ENCODE data around the gene IDS. TPM values are rescaled to one million over a fixed set of nuclear protein-coding genes. Genes with fewer than 3 reads are reported as not detected.
"Not testable (repeated sequence)": the region's sequence is repeated elsewhere in the genome, so short reads cannot be mapped to it uniquely, and the experiment has no call there.

IDS gene
- total and polyA plus RNA-seq, 2 donors from 2014 or later, result 19.6 to 85.8 TPM

GRCh38 chrX:149522916-149523315 is 17.8 kb upstream of the IDS start:
- FAIRE-seq, result no peak

GRCh38 chrX:149521438-149521837 is 16.3 kb upstream of the IDS start:
- Histone ChIP-seq H3K9me3 (ENCODE audit: control insufficient read depth in 2 of 3, insufficient read depth in 1 of 3, low read length in 3 of 3) (no peaks in the 10 kb centered on the region), H3K9ac (ENCODE audit: low read length in 3 of 3) (no peak overlapping the region), H3K27me3 (ENCODE audit: control insufficient read depth, insufficient read depth, low read length) (no peaks in the 10 kb centered on the region), H3K36me3 (ENCODE audit: control insufficient read depth in 2 of 3, insufficient read depth in 3 of 3, low read length in 3 of 3) (no peaks in the 10 kb centered on the region), H3K27ac (ENCODE audit: low read depth in 2 of 2, low read length in 2 of 2) (no peak overlapping the region), H3K4me1 (ENCODE audit: control insufficient read depth in 2 of 3, insufficient read depth in 2 of 3, low read depth in 1 of 3, low read length in 3 of 3) (no peaks in the 10 kb centered on the region), H3K4me3 (ENCODE audit: low read length in 3 of 3) (no peak overlapping the region)
- no peak for FAIRE-seq
- no peak for DNase-seq
- intact Hi-C loops (cut with DNase I), result no loop called here
- no peak for TF ChIP-seq CTCF (IDR thresholded peaks at IDR 0.05; ENCODE audit: borderline replicate concordance, extremely low read depth, insufficient read depth)

More at GRCh38 chrX:149522916-149523315, 17.8 kb upstream of the IDS start:
- no peak for DNase-seq
- Histone ChIP-seq H3K4me3 (ENCODE audit: low read length in 3 of 3) (no peak overlapping the region), H3K4me1 (ENCODE audit: control insufficient read depth in 2 of 3, insufficient read depth in 2 of 3, low read depth in 1 of 3, low read length in 3 of 3) (no peaks in the 10 kb centered on the region), H3K9me3 (ENCODE audit: control insufficient read depth in 2 of 3, insufficient read depth in 1 of 3, low read length in 3 of 3) (no peaks in the 10 kb centered on the region), H3K27ac (ENCODE audit: low read depth in 2 of 2, low read length in 2 of 2) (no peak overlapping the region), H3K9ac (ENCODE audit: low read length in 3 of 3) (no peak overlapping the region), H3K36me3 (ENCODE audit: control insufficient read depth in 2 of 3, insufficient read depth in 3 of 3, low read length in 3 of 3) (no peaks in the 10 kb centered on the region), H3K27me3 (ENCODE audit: control insufficient read depth, insufficient read depth, low read length) (no peaks in the 10 kb centered on the region)
- no peak for TF ChIP-seq CTCF (IDR thresholded peaks at IDR 0.05; ENCODE audit: borderline replicate concordance, extremely low read depth, insufficient read depth)
- intact Hi-C loops (cut with DNase I), result no loop called here

GRCh38 chrX:149520636-149521277 is 15.7 kb upstream of the IDS start:
- H3K4me1 ChIP-seq (ENCODE audit: control insufficient read depth in 2 of 3, insufficient read depth in 2 of 3, low read depth in 1 of 3, low read length in 3 of 3); intact Hi-C loops (cut with DNase I); FAIRE-seq; H3K9me3 ChIP-seq (ENCODE audit: control insufficient read depth in 2 of 3, insufficient read depth in 1 of 3, low read length in 3 of 3); H3K36me3 ChIP-seq (ENCODE audit: control insufficient read depth in 2 of 3, insufficient read depth in 3 of 3, low read length in 3 of 3); H3K27ac ChIP-seq (ENCODE audit: low read depth in 2 of 2, low read length in 2 of 2); DNase-seq; H3K27me3 ChIP-seq (ENCODE audit: control insufficient read depth, insufficient read depth, low read length); H3K9ac ChIP-seq (ENCODE audit: low read length in 3 of 3): not testable (repeated sequence)
- H3K4me3 ChIP-seq (ENCODE audit: low read length in 3 of 3), result peak overlapping the region in 1 of 3 donors; percentile 6

DNA sequence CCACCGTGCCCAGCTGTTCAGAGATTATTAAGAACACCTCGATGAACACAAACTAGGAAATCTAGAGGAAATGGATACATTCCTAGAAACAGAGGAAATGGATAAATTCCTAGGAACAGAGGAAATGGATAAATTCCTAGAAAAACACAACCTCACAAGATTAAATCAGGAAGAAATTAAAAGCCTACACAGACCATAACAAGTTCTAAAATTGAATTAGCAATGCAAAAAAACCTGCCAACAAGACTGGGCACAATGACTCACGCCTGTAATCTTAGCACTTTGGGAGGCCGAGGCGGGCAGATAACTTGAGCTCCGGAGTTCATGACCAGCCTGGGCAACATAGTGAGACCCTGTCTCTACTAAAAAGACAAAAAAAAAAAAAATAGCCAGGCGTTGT is 13.1 kb upstream of the IDS start:
- Histone ChIP-seq H3K27ac (ENCODE audit: low read depth in 2 of 2, low read length in 2 of 2) (no peak overlapping the region), H3K27me3 (ENCODE audit: control insufficient read depth, insufficient read depth, low read length) (no peaks in the 10 kb centered on the region), H3K4me3 (ENCODE audit: low read length in 3 of 3) (no peak overlapping the region), H3K36me3 (ENCODE audit: control insufficient read depth in 2 of 3, insufficient read depth in 3 of 3, low read length in 3 of 3) (no peaks in the 10 kb centered on the region), H3K9ac (ENCODE audit: low read length in 3 of 3) (no peak overlapping the region), H3K9me3 (ENCODE audit: control insufficient read depth in 2 of 3, insufficient read depth in 1 of 3, low read length in 3 of 3) (no peaks in the 10 kb centered on the region), H3K4me1 (ENCODE audit: control insufficient read depth in 2 of 3, insufficient read depth in 2 of 3, low read depth in 1 of 3, low read length in 3 of 3) (no peaks in the 10 kb centered on the region)
- intact Hi-C loops (cut with DNase I), result no loop called here
- TF ChIP-seq CTCF (IDR thresholded peaks at IDR 0.05; ENCODE audit: borderline replicate concordance, extremely low read depth, insufficient read depth), result no peak
- DNase-seq (no peak), FAIRE-seq (no peak)

Data from kidney (tissue), 14 donors.